K562 (cell line): ENCODE results near the gene DHX40. TPM values are rescaled to one million over a fixed set of nuclear protein-coding genes. Genes with fewer than 3 reads are reported as not detected.

Experiments used
- ARHGAP35 ChIP-seq: fragments of 450-650 bp; IDR thresholded peaks from 2 replicates; pipeline ENCODE4 v1.6.1; 2018; ENCODE audit not compliant: partially characterized antibody
- GTF2A2 ChIP-seq: IDR thresholded peaks from 2 replicates; pipeline ENCODE4 v1.6.1; 2016; ENCODE audit warnings: mild to moderate bottlenecking, missing genetic modification characterization, missing compliant biosample characterization
- NR1H2 ChIP-seq: sonication (generic); formaldehyde crosslinking; IDR thresholded peaks from 2 replicates; pipeline ENCODE4 v1.4.0; 2020; ENCODE audit warnings: mild to moderate bottlenecking, missing genetic modification reagents
- PYGO2 ChIP-seq: fragments of 450-650 bp; IDR thresholded peaks from 2 replicates; pipeline ENCODE4 v1.6.1; 2016; ENCODE audit warnings: mild to moderate bottlenecking, missing genetic modification characterization, moderate library complexity, missing compliant biosample characterization
- SIN3A ChIP-seq, 2 experiments: fragments of 150-350 bp in 1 of 2; IDR thresholded peaks; 2 replicates each; pipeline ENCODE4 v1.6.1; 2011 to 2016; ENCODE audit warnings: borderline replicate concordance in 2 of 2, low read depth in 2 of 2, low read length in 2 of 2, mild to moderate bottlenecking in 2 of 2, moderate library complexity in 2 of 2; ENCODE audit not compliant: control insufficient read depth in 1 of 2
- SREBF1 ChIP-seq: fragments of 150-350 bp; IDR thresholded peaks from 2 replicates; pipeline ENCODE4 v1.6.1; 2014; ENCODE audit warnings: antibody characterized with exemption, low read depth, low read length, borderline replicate concordance
- ZFP30 ChIP-seq: fragments of 250-450 bp; sonication (Bioruptor Pico); IDR thresholded peaks from 2 replicates; pipeline ENCODE4 v1.8.0; 2022; ENCODE audit warnings: moderate library complexity, mild to moderate bottlenecking, inconsistent platforms, borderline replicate concordance
- ZNF197 ChIP-seq: fragments of 200-800 bp; sonication (Bioruptor generic); IDR thresholded peaks from 2 replicates; pipeline ENCODE4 v1.6.1; 2016; ENCODE audit warnings: low read depth, missing genetic modification characterization, missing compliant biosample characterization
- ZNF311 ChIP-seq: fragments of 250-450 bp; sonication (Bioruptor Pico); IDR thresholded peaks from 2 replicates; pipeline ENCODE4 v1.4.0; 2020; ENCODE audit warnings: mild to moderate bottlenecking, moderate library complexity
- ZNF445 ChIP-seq: fragments of 250-450 bp; sonication (Bioruptor Pico); IDR thresholded peaks from 2 replicates; pipeline ENCODE4 v1.4.0; 2020; ENCODE audit warnings: low read depth, mild to moderate bottlenecking, moderate library complexity
- ZNF551 ChIP-seq: fragments of 250-450 bp; sonication (Bioruptor Pico); IDR thresholded peaks from 2 replicates; pipeline ENCODE4 v1.5.0; 2021; ENCODE audit warnings: mild to moderate bottlenecking, moderate library complexity
- ZNF583 ChIP-seq: fragments of 250-450 bp; sonication (Bioruptor Pico); IDR thresholded peaks from 2 replicates; pipeline ENCODE4 v1.4.0; 2020
- ZSCAN29 ChIP-seq: fragments of 450-650 bp; IDR thresholded peaks from 2 replicates; pipeline ENCODE4 v1.6.1; 2017
- polyA plus RNA-seq, 8 experiments: library from polyadenylated mRNA; depleted of rRNA in 4 of 8; stranded (reverse) in 5 of 8; unstranded in 3 of 8; fragments of >200 nt; fragmentation: Nextera tagmentation in 2 of 8; fragmentation: Illumina TruSeq in 1 of 8; extraction: Ambion mirVana in 2 of 8; extraction: Trizol in 1 of 8; gene quantifications; 2 replicates each; pipeline versions ENCODE4 v1.2.1 to v1.2.3, GENCODE V29; 2011 to 2014; ENCODE audit warnings: inconsistent platforms in 1 of 8, missing spikeins in 1 of 8
- total RNA-seq, 7 experiments: library from RNA; depleted of rRNA in 6 of 7; stranded (reverse); fragments of >200 nt in 6 of 7; fragmentation: Illumina TruSeq in 2 of 7; extraction: Trizol in 2 of 7; gene quantifications; 2 replicates each; pipeline versions ENCODE4 v1.2.1 to v1.2.3, GENCODE V29; 2011 to 2021; ENCODE audit warnings: low replicate concordance in 1 of 7
- TF ChIP-seq, protein P1 (sequence below): fragments of 200-600 bp; sonication (generic); IDR thresholded peaks from one replicate; pipeline ENCODE4 v1.6.1; 2012; ENCODE audit warnings: mild to moderate bottlenecking, low read depth, low read length, inconsistent platforms

DHX40 gene
- total and polyA plus RNA-seq, 9 of the 15 experiments (the other 6 are each of a cell fraction or from before 2014, with no cell fraction given), result 7.2 to 38.6 (median 18.7) TPM

GRCh38 chr17:59619035-59619297, 53.6 kb downstream of the DHX40 start (continued):
- TF ChIP-seq SIN3A (IDR thresholded peaks at IDR 0.05; ENCODE audit: borderline replicate concordance in 2 of 2, control insufficient read depth in 1 of 2, low read depth in 2 of 2, low read length in 2 of 2) (0 out of 4 replicates have a peak, but pooled peaks of 1 of the 2 experiments have one; percentile 78), GTF2A2 (tag) (no peak), ZNF583 (CRISPR knock-in tag) (no peak), ARHGAP35 (no peak), ZNF551 (no peak), ZSCAN29 (no peak), PYGO2 (no peak), ZFP30 (CRISPR knock-in tag) (no peak), ZNF445 (CRISPR knock-in tag) (no peak), ZNF197 (CRISPR knock-in tag) (no peak), NR1H2 (CRISPR knock-in tag) (0 out of 2 replicates have a peak, but pooled peaks have one; percentile 19), ZNF311 (CRISPR knock-in tag) (no peak), SREBF1 (no peak)
- TF ChIP-seq, protein P1, sequence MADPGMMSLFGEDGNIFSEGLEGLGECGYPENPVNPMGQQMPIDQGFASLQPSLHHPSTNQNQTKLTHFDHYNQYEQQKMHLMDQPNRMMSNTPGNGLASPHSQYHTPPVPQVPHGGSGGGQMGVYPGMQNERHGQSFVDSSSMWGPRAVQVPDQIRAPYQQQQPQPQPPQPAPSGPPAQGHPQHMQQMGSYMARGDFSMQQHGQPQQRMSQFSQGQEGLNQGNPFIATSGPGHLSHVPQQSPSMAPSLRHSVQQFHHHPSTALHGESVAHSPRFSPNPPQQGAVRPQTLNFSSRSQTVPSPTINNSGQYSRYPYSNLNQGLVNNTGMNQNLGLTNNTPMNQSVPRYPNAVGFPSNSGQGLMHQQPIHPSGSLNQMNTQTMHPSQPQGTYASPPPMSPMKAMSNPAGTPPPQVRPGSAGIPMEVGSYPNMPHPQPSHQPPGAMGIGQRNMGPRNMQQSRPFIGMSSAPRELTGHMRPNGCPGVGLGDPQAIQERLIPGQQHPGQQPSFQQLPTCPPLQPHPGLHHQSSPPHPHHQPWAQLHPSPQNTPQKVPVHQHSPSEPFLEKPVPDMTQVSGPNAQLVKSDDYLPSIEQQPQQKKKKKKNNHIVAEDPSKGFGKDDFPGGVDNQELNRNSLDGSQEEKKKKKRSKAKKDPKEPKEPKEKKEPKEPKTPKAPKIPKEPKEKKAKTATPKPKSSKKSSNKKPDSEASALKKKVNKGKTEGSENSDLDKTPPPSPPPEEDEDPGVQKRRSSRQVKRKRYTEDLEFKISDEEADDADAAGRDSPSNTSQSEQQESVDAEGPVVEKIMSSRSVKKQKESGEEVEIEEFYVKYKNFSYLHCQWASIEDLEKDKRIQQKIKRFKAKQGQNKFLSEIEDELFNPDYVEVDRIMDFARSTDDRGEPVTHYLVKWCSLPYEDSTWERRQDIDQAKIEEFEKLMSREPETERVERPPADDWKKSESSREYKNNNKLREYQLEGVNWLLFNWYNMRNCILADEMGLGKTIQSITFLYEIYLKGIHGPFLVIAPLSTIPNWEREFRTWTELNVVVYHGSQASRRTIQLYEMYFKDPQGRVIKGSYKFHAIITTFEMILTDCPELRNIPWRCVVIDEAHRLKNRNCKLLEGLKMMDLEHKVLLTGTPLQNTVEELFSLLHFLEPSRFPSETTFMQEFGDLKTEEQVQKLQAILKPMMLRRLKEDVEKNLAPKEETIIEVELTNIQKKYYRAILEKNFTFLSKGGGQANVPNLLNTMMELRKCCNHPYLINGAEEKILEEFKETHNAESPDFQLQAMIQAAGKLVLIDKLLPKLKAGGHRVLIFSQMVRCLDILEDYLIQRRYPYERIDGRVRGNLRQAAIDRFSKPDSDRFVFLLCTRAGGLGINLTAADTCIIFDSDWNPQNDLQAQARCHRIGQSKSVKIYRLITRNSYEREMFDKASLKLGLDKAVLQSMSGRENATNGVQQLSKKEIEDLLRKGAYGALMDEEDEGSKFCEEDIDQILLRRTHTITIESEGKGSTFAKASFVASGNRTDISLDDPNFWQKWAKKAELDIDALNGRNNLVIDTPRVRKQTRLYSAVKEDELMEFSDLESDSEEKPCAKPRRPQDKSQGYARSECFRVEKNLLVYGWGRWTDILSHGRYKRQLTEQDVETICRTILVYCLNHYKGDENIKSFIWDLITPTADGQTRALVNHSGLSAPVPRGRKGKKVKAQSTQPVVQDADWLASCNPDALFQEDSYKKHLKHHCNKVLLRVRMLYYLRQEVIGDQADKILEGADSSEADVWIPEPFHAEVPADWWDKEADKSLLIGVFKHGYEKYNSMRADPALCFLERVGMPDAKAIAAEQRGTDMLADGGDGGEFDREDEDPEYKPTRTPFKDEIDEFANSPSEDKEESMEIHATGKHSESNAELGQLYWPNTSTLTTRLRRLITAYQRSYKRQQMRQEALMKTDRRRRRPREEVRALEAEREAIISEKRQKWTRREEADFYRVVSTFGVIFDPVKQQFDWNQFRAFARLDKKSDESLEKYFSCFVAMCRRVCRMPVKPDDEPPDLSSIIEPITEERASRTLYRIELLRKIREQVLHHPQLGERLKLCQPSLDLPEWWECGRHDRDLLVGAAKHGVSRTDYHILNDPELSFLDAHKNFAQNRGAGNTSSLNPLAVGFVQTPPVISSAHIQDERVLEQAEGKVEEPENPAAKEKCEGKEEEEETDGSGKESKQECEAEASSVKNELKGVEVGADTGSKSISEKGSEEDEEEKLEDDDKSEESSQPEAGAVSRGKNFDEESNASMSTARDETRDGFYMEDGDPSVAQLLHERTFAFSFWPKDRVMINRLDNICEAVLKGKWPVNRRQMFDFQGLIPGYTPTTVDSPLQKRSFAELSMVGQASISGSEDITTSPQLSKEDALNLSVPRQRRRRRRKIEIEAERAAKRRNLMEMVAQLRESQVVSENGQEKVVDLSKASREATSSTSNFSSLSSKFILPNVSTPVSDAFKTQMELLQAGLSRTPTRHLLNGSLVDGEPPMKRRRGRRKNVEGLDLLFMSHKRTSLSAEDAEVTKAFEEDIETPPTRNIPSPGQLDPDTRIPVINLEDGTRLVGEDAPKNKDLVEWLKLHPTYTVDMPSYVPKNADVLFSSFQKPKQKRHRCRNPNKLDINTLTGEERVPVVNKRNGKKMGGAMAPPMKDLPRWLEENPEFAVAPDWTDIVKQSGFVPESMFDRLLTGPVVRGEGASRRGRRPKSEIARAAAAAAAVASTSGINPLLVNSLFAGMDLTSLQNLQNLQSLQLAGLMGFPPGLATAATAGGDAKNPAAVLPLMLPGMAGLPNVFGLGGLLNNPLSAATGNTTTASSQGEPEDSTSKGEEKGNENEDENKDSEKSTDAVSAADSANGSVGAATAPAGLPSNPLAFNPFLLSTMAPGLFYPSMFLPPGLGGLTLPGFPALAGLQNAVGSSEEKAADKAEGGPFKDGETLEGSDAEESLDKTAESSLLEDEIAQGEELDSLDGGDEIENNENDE, result no peak
